Stimulated activated naive CD8-positive, alpha-beta T cell treated with anti-CD3 and anti-CD28 coated beads, Interleukin-15, Interleukin-2, amounts not matched to agents 100 U/mL and 50 U/mL, for 24 hours (primary cell): Measurements from ENCODE around the gene IL6R.

ENCODE experiments used
- ATAC-seq: fragments of 150-1000 bp; cut with Tn5 transposase; one replicate; pipeline ENCODE4 v1.10.0; 2021
- DNase-seq: peaks from one replicate; pipeline ENCODE4 v3.0.0; 2021

The IL6R gene

DNA sequence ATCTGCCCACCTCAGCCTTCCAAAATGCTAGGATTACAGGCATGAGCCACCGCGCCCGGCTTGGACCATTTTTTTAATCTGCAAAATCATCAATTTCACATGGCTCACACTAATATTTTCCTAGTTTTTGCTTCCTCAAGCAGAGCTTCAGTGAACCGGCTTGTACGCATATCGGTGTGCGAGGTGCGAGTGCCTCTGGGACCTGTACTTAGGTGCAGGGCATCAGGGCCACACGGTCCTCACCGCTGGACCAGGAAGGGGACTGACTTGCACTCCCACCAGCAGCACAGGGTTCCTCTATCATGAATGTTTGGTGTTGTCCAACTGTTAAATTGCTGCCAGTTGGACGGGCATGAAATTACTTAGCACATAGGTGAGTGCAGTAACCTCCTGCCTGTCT lies 112.5 kb downstream of the IL6R start:
- ATAC-seq (no peak), DNase-seq (no peak)
